VCaP (cell line): ENCODE results near the gene PIM3.
A peak's percentile ranks its signal among the peaks of the same experiment; 100 is the strongest.
"Not testable (repeated sequence)": the region's sequence is repeated elsewhere in the genome, so short reads cannot be mapped to it uniquely, and the experiment has no call there.

ENCODE experiments used
- H3K27ac ChIP-seq: fragments of 450-650 bp; 2 replicates; pipeline ENCODE4 v1.5.1; 2017
- TF ChIP-seq, protein P1 (sequence below): fragments of 450-650 bp; conservative IDR thresholded peaks from 2 replicates; pipeline ENCODE4 v1.5.1; 2017; ENCODE audit warnings: mild to moderate bottlenecking, moderate library complexity

The PIM3 gene

GRCh38 chr22:49976439-49977175, 16.0 kb downstream of the PIM3 start:
- H3K27ac ChIP-seq: no peak overlapping the region
- TF ChIP-seq, protein P1, sequence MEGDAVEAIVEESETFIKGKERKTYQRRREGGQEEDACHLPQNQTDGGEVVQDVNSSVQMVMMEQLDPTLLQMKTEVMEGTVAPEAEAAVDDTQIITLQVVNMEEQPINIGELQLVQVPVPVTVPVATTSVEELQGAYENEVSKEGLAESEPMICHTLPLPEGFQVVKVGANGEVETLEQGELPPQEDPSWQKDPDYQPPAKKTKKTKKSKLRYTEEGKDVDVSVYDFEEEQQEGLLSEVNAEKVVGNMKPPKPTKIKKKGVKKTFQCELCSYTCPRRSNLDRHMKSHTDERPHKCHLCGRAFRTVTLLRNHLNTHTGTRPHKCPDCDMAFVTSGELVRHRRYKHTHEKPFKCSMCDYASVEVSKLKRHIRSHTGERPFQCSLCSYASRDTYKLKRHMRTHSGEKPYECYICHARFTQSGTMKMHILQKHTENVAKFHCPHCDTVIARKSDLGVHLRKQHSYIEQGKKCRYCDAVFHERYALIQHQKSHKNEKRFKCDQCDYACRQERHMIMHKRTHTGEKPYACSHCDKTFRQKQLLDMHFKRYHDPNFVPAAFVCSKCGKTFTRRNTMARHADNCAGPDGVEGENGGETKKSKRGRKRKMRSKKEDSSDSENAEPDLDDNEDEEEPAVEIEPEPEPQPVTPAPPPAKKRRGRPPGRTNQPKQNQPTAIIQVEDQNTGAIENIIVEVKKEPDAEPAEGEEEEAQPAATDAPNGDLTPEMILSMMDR: no peak

DNA sequence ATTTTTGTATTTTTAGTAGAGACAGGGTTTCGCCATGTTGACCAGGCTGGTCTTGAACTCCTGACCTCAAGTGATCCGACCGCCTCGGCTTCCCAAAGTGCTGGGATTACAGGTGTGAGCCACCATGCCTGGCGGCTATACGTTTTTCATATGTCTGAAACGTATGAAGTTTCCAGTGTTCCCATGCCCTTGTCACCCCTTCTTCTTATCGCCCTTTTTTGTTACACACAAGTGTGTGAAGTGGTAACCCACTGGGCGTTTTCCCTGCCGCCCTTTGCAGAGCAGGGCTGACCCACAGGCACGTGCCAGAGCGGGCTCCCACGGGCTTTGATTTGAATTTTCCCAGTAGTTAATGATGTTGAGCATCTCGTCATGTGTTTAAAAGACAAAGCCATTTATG, 17.0 kb downstream of the PIM3 start:
- TF ChIP-seq, protein P1: no peak
- H3K27ac ChIP-seq: no peak overlapping the region

DNA sequence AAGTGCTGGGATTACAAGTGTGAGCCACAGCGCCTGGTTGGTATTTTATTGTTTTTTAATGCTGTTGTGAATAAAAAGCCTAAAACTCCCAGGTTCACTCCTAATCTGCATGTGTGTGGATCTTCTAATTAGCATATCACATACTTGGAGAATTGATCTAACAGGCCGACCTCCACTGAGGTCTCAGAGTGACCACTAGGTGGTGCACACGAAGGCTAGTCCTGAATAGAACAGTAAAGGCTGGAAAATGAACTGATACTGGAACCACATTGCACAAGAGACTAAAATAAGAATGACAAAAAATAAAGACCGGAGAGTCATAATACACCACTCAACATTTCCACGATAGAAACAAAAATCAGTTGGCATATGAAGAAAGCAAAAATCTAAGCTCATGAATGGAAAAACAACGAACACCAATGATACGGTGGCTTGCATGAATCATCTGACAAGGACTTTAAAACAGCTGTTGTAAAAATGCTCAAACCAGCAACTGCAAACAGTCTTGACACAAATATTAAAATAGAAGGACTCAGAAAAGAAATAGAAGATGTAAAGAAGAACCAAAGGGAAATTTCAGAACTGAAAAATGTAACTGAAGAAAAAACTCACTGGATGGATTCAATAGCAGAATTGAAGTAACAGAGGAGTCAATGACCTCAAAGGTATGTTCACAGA, 19.2 kb downstream of the PIM3 start:
- no peak overlapping the region for H3K27ac ChIP-seq
- TF ChIP-seq, protein P1: peak; percentile 63

DNA sequence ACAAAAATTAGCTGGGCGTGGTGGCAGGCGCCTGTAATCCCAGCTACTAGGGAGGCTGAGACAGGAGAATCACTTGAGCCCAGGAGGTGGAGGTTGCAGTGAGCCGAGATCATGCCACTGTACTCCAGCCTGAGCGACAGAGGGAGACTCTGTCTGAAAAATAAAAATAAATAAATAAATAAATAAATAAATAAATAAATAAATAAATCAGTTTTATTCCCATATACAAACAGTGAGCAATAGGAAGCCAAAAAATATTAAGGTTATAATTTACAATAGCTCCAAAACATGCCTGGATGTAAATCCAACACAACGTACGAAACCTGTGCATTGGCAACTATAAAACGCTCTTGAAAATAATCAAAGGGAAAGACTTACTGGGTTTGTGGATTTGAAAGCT, 21.2 kb downstream of the PIM3 start:
- H3K27ac ChIP-seq: not testable (repeated sequence)

DNA sequence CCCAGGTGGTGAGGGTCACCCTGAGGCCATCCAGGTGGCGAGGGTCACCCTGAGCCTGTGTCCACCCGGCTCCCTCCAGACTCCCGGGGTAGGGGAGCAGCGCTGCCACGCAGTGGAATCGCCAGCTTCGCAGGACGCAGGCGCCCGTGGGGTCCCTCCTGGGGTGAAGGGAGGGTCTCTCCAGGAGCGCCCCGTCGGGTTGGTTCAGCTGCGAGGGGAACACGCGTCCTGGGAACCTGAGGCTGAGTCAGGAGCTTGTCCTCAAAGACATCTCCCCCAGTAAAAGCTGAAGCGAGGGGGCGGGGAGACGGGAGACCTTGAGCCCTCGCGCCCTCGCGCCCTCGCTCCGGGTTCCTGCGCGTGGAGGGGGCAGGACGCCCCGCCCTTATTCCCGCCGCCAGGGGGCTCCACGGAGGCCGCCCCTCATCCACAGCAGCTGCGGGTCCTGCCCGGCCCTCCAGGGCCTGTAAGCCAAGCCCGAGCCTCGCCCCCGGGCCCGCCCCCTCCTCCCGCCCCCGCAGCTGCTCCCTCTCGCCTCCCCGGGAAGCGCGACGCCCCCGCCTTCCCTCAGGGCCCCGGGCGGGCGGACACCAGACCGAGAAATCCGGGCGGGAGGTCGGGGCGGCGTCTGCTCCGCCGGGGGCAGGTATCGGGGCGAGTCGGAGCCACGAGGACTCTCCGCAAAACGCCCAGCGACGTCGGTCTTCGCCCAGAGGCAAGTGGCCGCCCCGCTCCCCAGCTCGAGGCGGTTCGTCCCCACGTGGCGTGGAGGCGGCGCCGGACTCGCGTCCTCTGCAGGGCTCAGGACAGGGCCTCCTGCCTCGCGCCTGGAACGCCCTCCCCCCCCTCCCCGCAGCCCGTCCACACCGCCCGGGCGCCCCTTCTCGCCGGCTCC, 22.8 kb downstream of the PIM3 start:
- H3K27ac ChIP-seq: no peak overlapping the region
- TF ChIP-seq, protein P1: no peak

GRCh38 chr22:49986325-49986724, 25.8 kb downstream of the PIM3 start:
- TF ChIP-seq, protein P1: no peak
- H3K27ac ChIP-seq: no peak overlapping the region

DNA sequence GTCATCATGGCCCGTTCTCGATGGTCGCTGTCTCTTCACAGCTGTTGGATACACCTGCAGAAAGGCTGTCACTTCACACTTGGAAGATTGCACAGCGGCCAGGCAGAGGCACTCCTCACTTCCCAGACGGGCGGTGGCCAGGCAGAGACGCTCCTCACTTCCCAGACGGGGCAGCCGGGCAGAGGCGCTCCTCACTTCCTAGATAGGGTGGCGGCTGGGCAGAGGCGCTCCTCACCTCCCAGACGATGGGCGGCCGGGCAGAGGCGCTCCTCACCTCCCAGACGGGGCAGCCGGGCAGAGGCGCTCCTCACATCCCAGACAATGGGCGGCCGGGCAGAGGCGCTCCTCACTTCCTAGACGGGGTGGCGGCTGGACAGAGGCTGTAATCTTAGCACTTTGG, 29.3 kb downstream of the PIM3 start:
- H3K27ac ChIP-seq: not testable (repeated sequence)

GRCh38 chr22:49991167-49991566, 30.6 kb downstream of the PIM3 start:
- TF ChIP-seq, protein P1: no peak
- H3K27ac ChIP-seq: no peak overlapping the region
